Ishikawa (cell line): Measurements from ENCODE around the gene CLIC4.

Experiments
- EP300 ChIP-seq: IDR thresholded peaks from 2 replicates; pipeline ENCODE4 v1.6.1; 2012; ENCODE audit warnings: borderline replicate concordance
- TAF1 ChIP-seq: IDR thresholded peaks from 2 replicates; pipeline ENCODE4 v1.6.1; 2012; ENCODE audit warnings: low read depth, mild to moderate bottlenecking

DNA sequence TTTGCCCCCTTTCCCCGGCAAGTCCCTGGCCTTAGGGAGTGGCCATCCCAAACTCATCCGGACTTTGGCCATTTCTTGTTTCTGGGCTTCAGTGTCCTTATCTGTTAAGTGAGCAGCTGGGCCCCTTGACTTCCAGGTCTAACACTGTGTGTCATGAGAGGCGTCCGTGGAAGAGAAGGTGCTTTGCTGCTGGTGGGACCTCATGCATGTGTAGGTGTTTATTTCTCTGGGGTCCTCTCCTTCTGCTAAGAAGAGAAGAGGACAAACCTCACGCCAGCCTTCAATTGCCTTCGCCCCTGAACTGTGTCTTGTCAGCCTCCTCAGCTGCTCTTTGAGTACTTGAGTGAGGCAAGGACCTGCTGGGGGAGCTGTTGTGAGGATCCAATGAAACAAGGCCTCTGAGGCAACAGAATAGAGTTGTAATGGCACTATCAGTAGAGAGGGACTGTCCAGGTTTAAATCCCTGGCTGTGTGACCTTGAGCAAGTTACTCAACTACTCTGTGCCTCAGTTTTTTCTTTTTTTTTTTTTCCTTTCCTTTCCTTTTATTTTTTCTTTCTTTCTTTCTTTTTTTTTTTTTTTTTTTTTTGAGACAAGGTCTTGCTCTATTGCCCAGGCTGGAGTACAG, 112.4 kb downstream of the CLIC4 start:
- no peak for TF ChIP-seq TAF1
- no peak for TF ChIP-seq EP300
